AG04450 (cell line): ENCODE data around the gene KLHL36. TPM values are rescaled to one million over a fixed set of nuclear protein-coding genes. Genes with fewer than 3 reads are reported as not detected.

Source experiments
- CTCF ChIA-PET: fragments of 300-600, 350-600 bp; formaldehyde crosslinking; extraction: SDS; loops from one replicate; lab custom pipeline; 2022; ENCODE audit warnings: antibody characterized with exemption, inconsistent platforms; lab: Charles Lee
- POLR2A ChIA-PET: fragments of 350-600 bp; formaldehyde crosslinking; extraction: SDS; loops from one replicate; lab custom pipeline; 2021; ENCODE audit warnings: antibody characterized with exemption, inconsistent platforms; lab: Yijun Ruan, JAX
- DNase-seq: peaks from one replicate; pipeline ENCODE4 v3.0.0-alpha.2; 2011; ENCODE audit warnings: low read depth, low spot score
- H3K27ac ChIP-seq: one replicate; pipeline ENCODE4 v1.5.1; 2012; ENCODE audit warnings: low read depth, low read length, control low read depth
- H3K27me3 ChIP-seq: one replicate; pipeline ENCODE4 v1.6.0; 2012; ENCODE audit warnings: low read length; ENCODE audit not compliant: control insufficient read depth, insufficient read depth
- H3K4me3 ChIP-seq: 2 replicates; pipeline ENCODE4 v1.5.1; 2011; ENCODE audit warnings: mild to moderate bottlenecking, low read depth, low read length, control low read depth
- H3K9me3 ChIP-seq: 2 replicates; pipeline ENCODE4 v1.5.1; 2012; ENCODE audit warnings: low read length; ENCODE audit not compliant: control insufficient read depth, insufficient read depth
- CTCF ChIP-seq: IDR thresholded peaks from 2 replicates; pipeline ENCODE4 v1.5.1; 2011; ENCODE audit warnings: low read depth, low read length, control low read depth, inconsistent platforms
- polyA plus RNA-seq: library from polyadenylated mRNA; depleted of rRNA; stranded (reverse); fragments of >200 nt; gene quantifications from 2 replicates; pipeline ENCODE4 v1.2.3, GENCODE V29; 2011

Gene KLHL36
- polyA plus RNA-seq, 1 experiment, result 32.6 TPM

- Histone ChIP-seq H3K9me3 (no peaks in the 10 kb centered on the region; the same call in 1 of the 2 replicates), H3K27ac (peak overlapping the region; percentile 31), H3K27me3 (no peaks in the 10 kb centered on the region), H3K4me3 (peak overlapping the region; percentile 74)
- TF ChIP-seq CTCF, result no peak
- DNase-seq, result no peak
- ChIA-PET POLR2A (interaction anchor here (0.9 kb wide), 1 partner anchor 11 kb away, joined by 3 read pairs; no protein-coding TSS in a partner anchor), CTCF (interaction anchor here (1.3 to 1.4 kb wide), 2 partner anchors 23 to 76 kb away, joined by 4 read pairs; no protein-coding TSS in a partner anchor)
These were observed 542 bp downstream of the KLHL36 start for GRCh38 chr16:84648595-84649510.

GRCh38 chr16:84649511-84649861 lies 1.2 kb downstream of the KLHL36 start:
- Histone ChIP-seq H3K27me3 (no peaks in the 10 kb centered on the region), H3K9me3 (no peaks in the 10 kb centered on the region; the same call in 1 of the 2 replicates), H3K4me3 (peak overlapping the region; percentile 74), H3K27ac (no peak overlapping the region)
- TF ChIP-seq CTCF, result no peak
- DNase-seq, result no peak
- ChIA-PET POLR2A (no interaction called here), CTCF (interaction anchor here (1.3 kb wide), 1 partner anchor 76 kb away, joined by 4 read pairs; no protein-coding TSS in a partner anchor)

- Histone ChIP-seq H3K4me3 (peak overlapping the region; percentile 5; the same call in 1 of the 2 replicates), H3K27me3 (no peaks in the 10 kb centered on the region), H3K9me3 (no peaks in the 10 kb centered on the region; the same call in 1 of the 2 replicates), H3K27ac (peak overlapping the region; percentile 22)
- no peak for TF ChIP-seq CTCF
- CTCF ChIA-PET, result interaction anchor here (0.6 to 1.3 kb wide), 2 partner anchors 22 to 76 kb away, joined by 3 to 5 read pairs; no protein-coding TSS in a partner anchor
- peak; percentile 23 for DNase-seq
- POLR2A ChIA-PET, result interaction anchor here (0.6 kb wide), 1 partner anchor 21 kb away, joined by 3 read pairs; no protein-coding TSS in a partner anchor
These were observed 2.0 kb downstream of the KLHL36 start for GRCh38 chr16:84650062-84650991.

GRCh38 chr16:84652566-84652965 lies 4.3 kb downstream of the KLHL36 start:
- no peak for TF ChIP-seq CTCF
- no peak for DNase-seq
- Histone ChIP-seq H3K9me3 (no peaks in the 10 kb centered on the region; the same call in 1 of the 2 replicates), H3K27ac (no peak overlapping the region), H3K4me3 (no peak overlapping the region), H3K27me3 (no peaks in the 10 kb centered on the region)
- CTCF ChIA-PET, result interaction anchor here (0.9 to 1.3 kb wide), 2 partner anchors 20 to 73 kb away, joined by 4 read pairs; no protein-coding TSS in a partner anchor
- POLR2A ChIA-PET, result interaction anchor here (0.6 kb wide), 1 partner anchor 36 kb away, joined by 3 read pairs; no protein-coding TSS in a partner anchor
